Natural killer cell treated with Interleukin-12 subunit alpha and Interleukin-12 subunit beta and Interleukin-15 and Interleukin-18, amount 100 ng/mL, for 72 hours (primary cell): ENCODE measurements around the gene CPTP. TPM values are rescaled to one million over a fixed set of nuclear protein-coding genes. Genes with fewer than 3 reads are reported as not detected.

Source experiments
- ATAC-seq, 2 donors: fragments of 150-1000 bp; cut with Tn5 transposase in 1 of 2; sonication (Bioruptor Pico), chemical (Tn5 transposase) in 1 of 2; 2 replicates each; pipeline ENCODE4 v1.10.0; 2021
- DNase-seq: peaks from one replicate; pipeline ENCODE4 v3.0.0; 2022; ENCODE audit warnings: low spot score
- H3K27ac Mint-ChIP-seq, 2 donors: 1 replicate in 1 of 2; 2 replicates in 1 of 2; pipeline ENCODE4 v1.8.0; 2022; ENCODE audit warnings: mixed read lengths in 2 of 2, mild to moderate bottlenecking in 1 of 2, moderate library complexity in 1 of 2
- H3K27me3 Mint-ChIP-seq, 2 donors: 1 replicate in 1 of 2; 2 replicates in 1 of 2; pipeline ENCODE4 v1.8.0; 2022; ENCODE audit warnings: mixed read lengths in 2 of 2
- H3K36me3 Mint-ChIP-seq: one replicate; pipeline ENCODE4 v1.8.0; 2022; ENCODE audit warnings: mixed read lengths
- H3K4me1 Mint-ChIP-seq, 2 donors: 1 replicate in 1 of 2; 2 replicates in 1 of 2; pipeline ENCODE4 v1.8.0; 2022; ENCODE audit warnings: low read depth in 2 of 2, mixed read lengths in 2 of 2, mild to moderate bottlenecking in 1 of 2
- H3K4me3 Mint-ChIP-seq: one replicate; pipeline ENCODE4 v1.8.0; 2022; ENCODE audit warnings: mixed read lengths
- H3K9me3 Mint-ChIP-seq: 2 replicates; pipeline ENCODE4 v1.8.0; 2022; ENCODE audit warnings: mixed read lengths
- total RNA-seq, 2 donors: library from RNA; stranded (reverse); gene quantifications; one replicate each; pipeline ENCODE4 v1.2.3, GENCODE V29; 2022

CPTP gene
- total RNA-seq: 10 to 100 TPM; 15.7 to 20.1 TPM

- Mint-ChIP-seq H3K9me3 (no peaks in the 10 kb centered on the region), H3K27me3 (no peaks in the 10 kb centered on the region), H3K4me3 (peak within 1 kb of the TSS; percentile 99), H3K27ac (peak within 1 kb of the TSS; percentile 80 to 94), H3K36me3 (peaks cover 6% of the 10 kb centered on the region), H3K4me1 (peaks cover 20 to 26% of the 10 kb centered on the region in 2 donors)
- DNase-seq (peak; percentile 96), ATAC-seq (peak; percentile 90 to 94)
These were observed at the start of gene CPTP, which contains the start of gene INTS11 for GRCh38 chr1:1324524-1325287. Gene CPTP, plus strand, starts transcription at chr1:1324802. Its CDS starts 2,109 bp downstream, at chr1:1326911. Gene INTS11, minus strand, starts transcription at chr1:1324660. Its CDS starts 52 bp downstream, at chr1:1324608.

- H3K4me3 Mint-ChIP-seq: peak overlapping the region; percentile 59
- H3K9me3 Mint-ChIP-seq: no peaks in the 10 kb centered on the region
- ATAC-seq (no peak), DNase-seq (no peak)
- H3K4me1 Mint-ChIP-seq: peaks cover 24 to 28% of the 10 kb centered on the region in 2 donors
- no peaks in the 10 kb centered on the region for H3K27me3 Mint-ChIP-seq
- H3K36me3 Mint-ChIP-seq: no peaks in the 10 kb centered on the region
- no peak overlapping the region for H3K27ac Mint-ChIP-seq
These were observed 49.6 kb upstream of the CPTP start for GRCh38 chr1:1274931-1275431.

- H3K36me3 Mint-ChIP-seq: no peaks in the 10 kb centered on the region
- H3K4me1 Mint-ChIP-seq: peaks cover 15 to 19% of the 10 kb centered on the region in 2 donors
- DNase-seq (no peak), ATAC-seq (no peak)
- peak overlapping the region; percentile 6 for H3K4me3 Mint-ChIP-seq
- H3K27me3 Mint-ChIP-seq: no peaks in the 10 kb centered on the region
- no peak overlapping the region for H3K27ac Mint-ChIP-seq
- no peaks in the 10 kb centered on the region for H3K9me3 Mint-ChIP-seq
These were observed 48.8 kb upstream of the CPTP start for GRCh38 chr1:1275836-1276235.

- Mint-ChIP-seq H3K9me3 (no peaks in the 10 kb centered on the region), H3K4me1 (peaks cover 0 to 6% of the 10 kb centered on the region in 2 donors), H3K27me3 (no peaks in the 10 kb centered on the region), H3K4me3 (no peak overlapping the region), H3K36me3 (no peaks in the 10 kb centered on the region), H3K27ac (no peak overlapping the region)
- ATAC-seq (no peak), DNase-seq (no peak)
These were observed 46.0 kb upstream of the CPTP start for GRCh38 chr1:1278620-1279019.

- Mint-ChIP-seq H3K27me3 (no peaks in the 10 kb centered on the region), H3K4me3 (no peak overlapping the region), H3K27ac (no peak overlapping the region), H3K4me1 (peaks cover 0 to 6% of the 10 kb centered on the region in 2 donors), H3K36me3 (no peaks in the 10 kb centered on the region), H3K9me3 (no peaks in the 10 kb centered on the region)
- ATAC-seq (no peak), DNase-seq (no peak)
These were observed 45.6 kb upstream of the CPTP start for GRCh38 chr1:1279028-1279427.

- Mint-ChIP-seq H3K36me3 (no peaks in the 10 kb centered on the region), H3K27me3 (no peaks in the 10 kb centered on the region), H3K4me3 (no peak overlapping the region), H3K9me3 (no peaks in the 10 kb centered on the region), H3K4me1 (peaks cover 0 to 6% of the 10 kb centered on the region in 2 donors), H3K27ac (no peak overlapping the region)
- peak in 1 of 2 donors; percentile 5 for ATAC-seq
- no peak for DNase-seq
These were observed 43.7 kb upstream of the CPTP start for GRCh38 chr1:1280782-1281481.

- H3K27ac Mint-ChIP-seq: no peak overlapping the region
- no peak for DNase-seq
- H3K9me3 Mint-ChIP-seq: no peaks in the 10 kb centered on the region
- peaks cover 0 to 6% of the 10 kb centered on the region in 2 donors for H3K4me1 Mint-ChIP-seq
- H3K27me3 Mint-ChIP-seq: no peaks in the 10 kb centered on the region
- H3K4me3 Mint-ChIP-seq: no peak overlapping the region
- no peaks in the 10 kb centered on the region for H3K36me3 Mint-ChIP-seq
- peak in 1 of 2 donors; percentile 2 for ATAC-seq
These were observed 42.9 kb upstream of the CPTP start for GRCh38 chr1:1281533-1282321.

GRCh38 chr1:1282998-1283397 is 41.6 kb upstream of the CPTP start:
- Mint-ChIP-seq H3K4me1 (peaks cover 0 to 6% of the 10 kb centered on the region in 2 donors), H3K9me3 (no peaks in the 10 kb centered on the region), H3K36me3 (no peaks in the 10 kb centered on the region), H3K27ac (no peak overlapping the region), H3K27me3 (no peaks in the 10 kb centered on the region), H3K4me3 (no peak overlapping the region)
- DNase-seq (no peak), ATAC-seq (peak; percentile 50 to 56)

- Mint-ChIP-seq H3K4me3 (no peak overlapping the region), H3K27ac (no peak overlapping the region), H3K27me3 (no peaks in the 10 kb centered on the region), H3K9me3 (no peaks in the 10 kb centered on the region), H3K36me3 (no peaks in the 10 kb centered on the region), H3K4me1 (peaks cover 0 to 6% of the 10 kb centered on the region in 2 donors)
- ATAC-seq: no peak
- no peak for DNase-seq
These were observed 40.8 kb upstream of the CPTP start for GRCh38 chr1:1283821-1284220.

- no peaks in the 10 kb centered on the region for H3K27me3 Mint-ChIP-seq
These were observed 40.1 kb upstream of the CPTP start for GRCh38 chr1:1284221-1285101.

GRCh38 chr1:1285102-1285571 is 39.5 kb upstream of the CPTP start:
- ATAC-seq: no peak
- Mint-ChIP-seq H3K9me3 (no peaks in the 10 kb centered on the region), H3K36me3 (no peaks in the 10 kb centered on the region), H3K27ac (no peak overlapping the region), H3K4me1 (peaks cover 0 to 6% of the 10 kb centered on the region in 2 donors), H3K27me3 (no peaks in the 10 kb centered on the region), H3K4me3 (no peak overlapping the region)
- no peak for DNase-seq

More at GRCh38 chr1:1284221-1285101, 40.1 kb upstream of the CPTP start:
- ATAC-seq (no peak), DNase-seq (no peak)
- Mint-ChIP-seq H3K4me3 (no peak overlapping the region), H3K9me3 (no peaks in the 10 kb centered on the region), H3K27ac (no peak overlapping the region), H3K4me1 (peaks cover 0 to 6% of the 10 kb centered on the region in 2 donors), H3K36me3 (no peaks in the 10 kb centered on the region)

- H3K36me3 Mint-ChIP-seq: no peaks in the 10 kb centered on the region
- no peaks in the 10 kb centered on the region for H3K27me3 Mint-ChIP-seq
- H3K27ac Mint-ChIP-seq: no peak overlapping the region
- H3K4me1 Mint-ChIP-seq: peaks cover 0 to 6% of the 10 kb centered on the region in 2 donors
- ATAC-seq (no peak), DNase-seq (no peak)
- no peaks in the 10 kb centered on the region for H3K9me3 Mint-ChIP-seq
- no peak overlapping the region for H3K4me3 Mint-ChIP-seq
These were observed 38.8 kb upstream of the CPTP start for GRCh38 chr1:1285611-1286311.
